Fibroblast of mammary gland (primary cell): Measurements from ENCODE around the gene PTBP1.
"Not testable (repeated sequence)": the region's sequence is repeated elsewhere in the genome, so short reads cannot be mapped to it uniquely, and the experiment has no call there.

Source experiments
- DNase-seq: peaks from one replicate; pipeline ENCODE4 v3.0.0-alpha.2; 2010; ENCODE audit warnings: low read depth
- H3K4me3 ChIP-seq: 2 replicates; pipeline ENCODE4 v1.5.1; 2011; ENCODE audit warnings: low read depth, mild to moderate bottlenecking, low read length, moderate library complexity; ENCODE audit not compliant: control insufficient read depth
- CTCF ChIP-seq: conservative IDR thresholded peaks from 2 replicates; pipeline ENCODE4 v1.5.1; 2011; ENCODE audit warnings: low read depth, low read length, inconsistent platforms; ENCODE audit not compliant: control insufficient read depth, insufficient read depth

The PTBP1 gene

GRCh38 chr19:850221-850978, 53.1 kb downstream of the PTBP1 start:
- peak; percentile 94 for DNase-seq
- peak overlapping the region; percentile 13 for H3K4me3 ChIP-seq

GRCh38 chr19:850979-851335, 53.7 kb downstream of the PTBP1 start:
- peak overlapping the region; percentile 13 for H3K4me3 ChIP-seq
- DNase-seq, result no peak
- TF ChIP-seq CTCF, result no peak

More at GRCh38 chr19:850221-850978, 53.1 kb downstream of the PTBP1 start:
- TF ChIP-seq CTCF, result no peak

- TF ChIP-seq CTCF, result no peak
- no peak within 1 kb of the TSS for H3K4me3 ChIP-seq
- DNase-seq, result no peak
These were observed 55.1 kb downstream of the PTBP1 start, which contains the start of gene ELANE for GRCh38 chr19:852136-853013. Gene ELANE, plus strand, starts transcription at chr19:852303. Its CDS starts 26 bp downstream, at chr19:852329.

- TF ChIP-seq CTCF, result no peak
- no peak overlapping the region for H3K4me3 ChIP-seq
- DNase-seq, result no peak
These were observed 55.8 kb downstream of the PTBP1 start for GRCh38 chr19:853014-853585.

- DNase-seq, H3K4me3 ChIP-seq: not testable (repeated sequence)
These were observed 56.5 kb downstream of the PTBP1 start for GRCh38 chr19:853614-854220.

- TF ChIP-seq CTCF, result no peak
- DNase-seq, result no peak
- no peak overlapping the region for H3K4me3 ChIP-seq
These were observed 57.3 kb downstream of the PTBP1 start for GRCh38 chr19:854549-854948.

- no peak for TF ChIP-seq CTCF
- no peak for DNase-seq
- no peak overlapping the region for H3K4me3 ChIP-seq
These were observed 57.9 kb downstream of the PTBP1 start for GRCh38 chr19:855142-855541.
